HepG2 (cell line): ENCODE results near the gene GATAD2B. TPM values are rescaled to one million over a fixed set of nuclear protein-coding genes. Genes with fewer than 3 reads are reported as not detected.

Experiments
- AKAP8 ChIP-seq: sonication (generic); formaldehyde crosslinking; IDR thresholded peaks from 2 replicates; pipeline ENCODE4 v1.5.1; 2020; ENCODE audit warnings: mild to moderate bottlenecking, missing genetic modification reagents
- CHD2 ChIP-seq: IDR thresholded peaks from 2 replicates; pipeline ENCODE4 v1.6.1; 2011; ENCODE audit warnings: low read depth, low read length, improper control_type of control experiment
- DNMT3B ChIP-seq: conservative IDR thresholded peaks from 2 replicates; pipeline ENCODE4 v1.6.1; 2016; ENCODE audit warnings: missing biosample characterization, control low read depth
- ERF ChIP-seq: IDR thresholded peaks from 2 replicates; pipeline ENCODE4 v1.6.1; 2018; ENCODE audit warnings: missing biosample characterization, missing genetic modification reagents
- HDAC1 ChIP-seq: sonication (generic); formaldehyde crosslinking; IDR thresholded peaks from 2 replicates; pipeline ENCODE4 v1.5.1; 2020; ENCODE audit warnings: mild to moderate bottlenecking, missing genetic modification reagents
- HMGA1 ChIP-seq: sonication (generic); formaldehyde crosslinking; conservative IDR thresholded peaks from 2 replicates; pipeline ENCODE4 v1.4.0; 2020; ENCODE audit warnings: missing genetic modification reagents
- KLF15 ChIP-seq: sonication (generic); formaldehyde crosslinking; IDR thresholded peaks from 2 replicates; pipeline ENCODE4 v1.8.1; 2023; ENCODE audit warnings: borderline replicate concordance, mild to moderate bottlenecking, inconsistent platforms, missing genetic modification reagents, mixed read lengths
- MAZ ChIP-seq, 2 experiments: sonication (generic) in 1 of 2; formaldehyde crosslinking in 1 of 2; IDR thresholded peaks; 2 replicates each; pipeline versions ENCODE4 v1.5.0 to v1.6.1; 2012 to 2020; ENCODE audit warnings: low read depth in 2 of 2, mild to moderate bottlenecking in 2 of 2, borderline replicate concordance in 1 of 2, improper control_type of control experiment in 1 of 2, low read length in 1 of 2, missing genetic modification reagents in 1 of 2, moderate library complexity in 1 of 2
- RARG ChIP-seq: sonication (generic); formaldehyde crosslinking; IDR thresholded peaks from 2 replicates; pipeline ENCODE4 v1.4.0; 2020; ENCODE audit warnings: low read depth, mild to moderate bottlenecking, missing genetic modification reagents
- SAFB2 ChIP-seq: sonication (generic); formaldehyde crosslinking; IDR thresholded peaks from 2 replicates; pipeline ENCODE4 v1.5.1; 2020; ENCODE audit warnings: missing genetic modification reagents, low read depth, mild to moderate bottlenecking, borderline replicate concordance
- TP53 ChIP-seq: sonication (generic); formaldehyde crosslinking; conservative IDR thresholded peaks from 2 replicates; pipeline ENCODE4 v1.4.0; 2020; ENCODE audit warnings: missing genetic modification reagents
- TRIM24 ChIP-seq: sonication (generic); formaldehyde crosslinking; IDR thresholded peaks from 2 replicates; pipeline ENCODE4 v1.8.0; 2022; ENCODE audit warnings: mild to moderate bottlenecking, missing genetic modification reagents
- ZC3H13 ChIP-seq: sonication (generic); formaldehyde crosslinking; IDR thresholded peaks from 2 replicates; pipeline ENCODE4 v1.8.1; 2023; ENCODE audit warnings: mild to moderate bottlenecking, missing genetic modification reagents, moderate library complexity
- ZNF234 ChIP-seq: sonication (generic); formaldehyde crosslinking; conservative IDR thresholded peaks from 2 replicates; pipeline ENCODE4 v1.5.1; 2020; ENCODE audit warnings: mild to moderate bottlenecking, missing genetic modification reagents
- polyA plus RNA-seq, 8 experiments: library from polyadenylated mRNA; depleted of rRNA in 3 of 8; stranded (reverse) in 7 of 8; unstranded in 1 of 8; fragments of >200 nt; fragmentation: Illumina TruSeq in 4 of 8; extraction: Trizol in 4 of 8; gene quantifications; 2 replicates each; pipeline versions ENCODE4 v1.2.1 to v1.2.3, GENCODE V29; 2011 to 2016; ENCODE audit warnings: low read depth in 4 of 8, missing spikeins in 1 of 8, mixed read lengths in 1 of 8; ENCODE audit not compliant: insufficient read depth in 1 of 8
- total RNA-seq, 5 experiments: library from RNA; depleted of rRNA; stranded (reverse); fragments of >200 nt; fragmentation: Illumina TruSeq; extraction: Trizol; gene quantifications; 2 replicates each; pipeline ENCODE4 v1.2.3, GENCODE V29; 2016; ENCODE audit warnings: low read depth in 1 of 5
- TF ChIP-seq, protein P1 (sequence below): sonication (generic); formaldehyde crosslinking; IDR thresholded peaks from 2 replicates; pipeline ENCODE4 v1.5.1; 2020; ENCODE audit warnings: missing genetic modification reagents, mild to moderate bottlenecking, borderline replicate concordance
- TF ChIP-seq, protein P2 (sequence below): sonication (generic); formaldehyde crosslinking; IDR thresholded peaks from 2 replicates; pipeline ENCODE4 v1.4.0; 2020; ENCODE audit warnings: mild to moderate bottlenecking, missing genetic modification reagents
- TF ChIP-seq, protein P3 (sequence below): IDR thresholded peaks from 2 replicates; pipeline ENCODE4 v1.6.1; 2016; ENCODE audit warnings: missing compliant biosample characterization, missing genetic modification reagents, borderline replicate concordance

The GATAD2B gene
- total and polyA plus RNA-seq, 2 of the 13 experiments (the other 11 are each of a cell fraction or from before 2014, with no cell fraction given), result 3.2 to 5.2 TPM

DNA sequence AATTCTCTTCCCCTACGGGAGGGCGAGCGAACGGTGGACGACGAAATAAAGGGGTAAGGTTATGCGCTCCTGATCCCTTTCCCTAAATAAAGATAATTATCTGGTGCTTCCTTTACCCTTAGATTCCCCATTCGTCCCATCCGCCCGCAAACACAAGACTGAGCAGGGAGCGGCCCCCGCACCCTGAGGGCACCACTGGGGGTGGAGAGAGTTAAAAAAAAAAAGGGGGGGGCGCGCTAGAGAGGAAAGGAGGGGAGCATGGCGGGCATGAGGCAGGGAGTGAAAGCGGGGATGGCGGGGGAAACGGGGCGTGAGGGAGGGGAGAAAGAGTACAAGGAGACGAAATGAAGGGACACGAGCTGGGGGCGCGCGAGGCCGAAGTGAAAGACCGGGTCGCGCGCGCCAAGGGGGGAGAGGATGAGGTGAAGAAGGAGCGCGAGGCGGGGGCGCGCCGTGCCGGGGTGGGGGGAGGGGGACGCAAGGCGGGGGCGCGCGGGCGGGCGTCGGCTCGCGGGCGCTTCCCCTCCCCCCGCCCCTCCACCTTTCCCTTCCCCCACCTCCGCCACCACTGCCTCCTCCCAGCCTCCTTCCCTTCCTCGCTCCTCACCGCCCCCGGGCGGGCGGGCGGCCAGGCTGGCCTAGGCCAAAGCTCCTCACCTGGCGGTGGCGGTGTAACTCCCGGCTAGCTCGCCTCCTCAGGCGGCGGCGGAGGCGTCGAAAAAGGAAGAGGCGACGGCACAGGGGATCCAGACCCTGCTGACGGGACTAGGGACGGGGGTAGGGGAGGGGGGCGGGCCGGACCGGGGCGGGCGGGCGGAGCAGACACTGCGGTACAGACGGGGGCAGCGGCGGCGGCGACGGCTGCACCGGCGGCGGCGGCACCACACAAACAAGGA lies 448 bp downstream of the GATAD2B start (continued):
- TF ChIP-seq AKAP8 (CRISPR knock-in tag) (no peak), KLF15 (no peak), SAFB2 (CRISPR knock-in tag) (no peak), DNMT3B (CRISPR knock-in tag) (no peak), RARG (CRISPR knock-in tag) (no peak), ZC3H13 (CRISPR knock-in tag) (no peak), ZNF234 (CRISPR knock-in tag) (no peak), TP53 (CRISPR knock-in tag) (no peak), HDAC1 (CRISPR knock-in tag) (no peak), MAZ (IDR thresholded peaks at IDR 0.05; ENCODE audit: borderline replicate concordance, low read depth, low read length) (no peak), MAZ (CRISPR knock-in tag; IDR thresholded peaks at IDR 0.05; ENCODE audit: low read depth) (no peak), CHD2 (no peak), ERF (CRISPR knock-in tag) (no peak), HMGA1 (CRISPR knock-in tag) (no peak), TRIM24 (CRISPR knock-in tag) (no peak)
- TF ChIP-seq, protein P1, sequence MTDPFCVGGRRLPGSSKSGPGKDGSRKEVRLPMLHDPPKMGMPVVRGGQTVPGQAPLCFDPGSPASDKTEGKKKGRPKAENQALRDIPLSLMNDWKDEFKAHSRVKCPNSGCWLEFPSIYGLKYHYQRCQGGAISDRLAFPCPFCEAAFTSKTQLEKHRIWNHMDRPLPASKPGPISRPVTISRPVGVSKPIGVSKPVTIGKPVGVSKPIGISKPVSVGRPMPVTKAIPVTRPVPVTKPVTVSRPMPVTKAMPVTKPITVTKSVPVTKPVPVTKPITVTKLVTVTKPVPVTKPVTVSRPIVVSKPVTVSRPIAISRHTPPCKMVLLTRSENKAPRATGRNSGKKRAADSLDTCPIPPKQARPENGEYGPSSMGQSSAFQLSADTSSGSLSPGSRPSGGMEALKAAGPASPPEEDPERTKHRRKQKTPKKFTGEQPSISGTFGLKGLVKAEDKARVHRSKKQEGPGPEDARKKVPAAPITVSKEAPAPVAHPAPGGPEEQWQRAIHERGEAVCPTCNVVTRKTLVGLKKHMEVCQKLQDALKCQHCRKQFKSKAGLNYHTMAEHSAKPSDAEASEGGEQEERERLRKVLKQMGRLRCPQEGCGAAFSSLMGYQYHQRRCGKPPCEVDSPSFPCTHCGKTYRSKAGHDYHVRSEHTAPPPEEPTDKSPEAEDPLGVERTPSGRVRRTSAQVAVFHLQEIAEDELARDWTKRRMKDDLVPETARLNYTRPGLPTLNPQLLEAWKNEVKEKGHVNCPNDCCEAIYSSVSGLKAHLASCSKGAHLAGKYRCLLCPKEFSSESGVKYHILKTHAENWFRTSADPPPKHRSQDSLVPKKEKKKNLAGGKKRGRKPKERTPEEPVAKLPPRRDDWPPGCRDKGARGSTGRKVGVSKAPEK (CRISPR knock-in tag), result no peak
- TF ChIP-seq, protein P2, sequence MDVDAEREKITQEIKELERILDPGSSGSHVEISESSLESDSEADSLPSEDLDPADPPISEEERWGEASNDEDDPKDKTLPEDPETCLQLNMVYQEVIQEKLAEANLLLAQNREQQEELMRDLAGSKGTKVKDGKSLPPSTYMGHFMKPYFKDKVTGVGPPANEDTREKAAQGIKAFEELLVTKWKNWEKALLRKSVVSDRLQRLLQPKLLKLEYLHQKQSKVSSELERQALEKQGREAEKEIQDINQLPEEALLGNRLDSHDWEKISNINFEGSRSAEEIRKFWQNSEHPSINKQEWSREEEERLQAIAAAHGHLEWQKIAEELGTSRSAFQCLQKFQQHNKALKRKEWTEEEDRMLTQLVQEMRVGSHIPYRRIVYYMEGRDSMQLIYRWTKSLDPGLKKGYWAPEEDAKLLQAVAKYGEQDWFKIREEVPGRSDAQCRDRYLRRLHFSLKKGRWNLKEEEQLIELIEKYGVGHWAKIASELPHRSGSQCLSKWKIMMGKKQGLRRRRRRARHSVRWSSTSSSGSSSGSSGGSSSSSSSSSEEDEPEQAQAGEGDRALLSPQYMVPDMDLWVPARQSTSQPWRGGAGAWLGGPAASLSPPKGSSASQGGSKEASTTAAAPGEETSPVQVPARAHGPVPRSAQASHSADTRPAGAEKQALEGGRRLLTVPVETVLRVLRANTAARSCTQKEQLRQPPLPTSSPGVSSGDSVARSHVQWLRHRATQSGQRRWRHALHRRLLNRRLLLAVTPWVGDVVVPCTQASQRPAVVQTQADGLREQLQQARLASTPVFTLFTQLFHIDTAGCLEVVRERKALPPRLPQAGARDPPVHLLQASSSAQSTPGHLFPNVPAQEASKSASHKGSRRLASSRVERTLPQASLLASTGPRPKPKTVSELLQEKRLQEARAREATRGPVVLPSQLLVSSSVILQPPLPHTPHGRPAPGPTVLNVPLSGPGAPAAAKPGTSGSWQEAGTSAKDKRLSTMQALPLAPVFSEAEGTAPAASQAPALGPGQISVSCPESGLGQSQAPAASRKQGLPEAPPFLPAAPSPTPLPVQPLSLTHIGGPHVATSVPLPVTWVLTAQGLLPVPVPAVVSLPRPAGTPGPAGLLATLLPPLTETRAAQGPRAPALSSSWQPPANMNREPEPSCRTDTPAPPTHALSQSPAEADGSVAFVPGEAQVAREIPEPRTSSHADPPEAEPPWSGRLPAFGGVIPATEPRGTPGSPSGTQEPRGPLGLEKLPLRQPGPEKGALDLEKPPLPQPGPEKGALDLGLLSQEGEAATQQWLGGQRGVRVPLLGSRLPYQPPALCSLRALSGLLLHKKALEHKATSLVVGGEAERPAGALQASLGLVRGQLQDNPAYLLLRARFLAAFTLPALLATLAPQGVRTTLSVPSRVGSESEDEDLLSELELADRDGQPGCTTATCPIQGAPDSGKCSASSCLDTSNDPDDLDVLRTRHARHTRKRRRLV (CRISPR knock-in tag), result no peak
- TF ChIP-seq, protein P3, sequence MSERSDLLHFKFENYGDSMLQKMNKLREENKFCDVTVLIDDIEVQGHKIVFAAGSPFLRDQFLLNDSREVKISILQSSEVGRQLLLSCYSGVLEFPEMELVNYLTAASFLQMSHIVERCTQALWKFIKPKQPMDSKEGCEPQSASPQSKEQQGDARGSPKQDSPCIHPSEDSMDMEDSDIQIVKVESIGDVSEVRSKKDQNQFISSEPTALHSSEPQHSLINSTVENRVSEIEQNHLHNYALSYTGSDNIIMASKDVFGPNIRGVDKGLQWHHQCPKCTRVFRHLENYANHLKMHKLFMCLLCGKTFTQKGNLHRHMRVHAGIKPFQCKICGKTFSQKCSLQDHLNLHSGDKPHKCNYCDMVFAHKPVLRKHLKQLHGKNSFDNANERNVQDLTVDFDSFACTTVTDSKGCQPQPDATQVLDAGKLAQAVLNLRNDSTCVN (CRISPR knock-in tag), result no peak
